ENCODE results near the gene POU5F2.

Gene POU5F2

GRCh38 chr5:93741136-93741811, at the start of gene POU5F2:
POU5F2 (minus strand) TSS chr5:93741600; CDS start chr5:93741563, 37 bp downstream.
- DNase-seq (ENCODE audit: low spot score): no peak

GRCh38 chr5:93790401-93790800, 49.0 kb upstream of the POU5F2 start:
- DNase-seq (ENCODE audit: low spot score): no peak

GRCh38 chr5:93789173-93790067, 48.0 kb upstream of the POU5F2 start:
- peak; percentile 19 for DNase-seq (ENCODE audit: low spot score)

- no peak for DNase-seq (ENCODE audit: low spot score)
Measured at GRCh38 chr5:93787598-93787997, 46.2 kb upstream of the POU5F2 start.

GRCh38 chr5:93785475-93785874, 44.1 kb upstream of the POU5F2 start:
- no peak for DNase-seq (ENCODE audit: low spot score)

GRCh38 chr5:93782978-93783377, 41.6 kb upstream of the POU5F2 start:
- DNase-seq (ENCODE audit: low spot score): no peak

GRCh38 chr5:93777620-93778019, 36.2 kb upstream of the POU5F2 start:
- no peak for DNase-seq (ENCODE audit: low spot score)

- DNase-seq (ENCODE audit: low spot score): no peak
Measured at GRCh38 chr5:93756372-93756771, 15.0 kb upstream of the POU5F2 start.

GRCh38 chr5:93755716-93756115, 14.3 kb upstream of the POU5F2 start:
- DNase-seq (ENCODE audit: low spot score): no peak

GRCh38 chr5:93748875-93749397, 7.5 kb upstream of the POU5F2 start:
- DNase-seq (ENCODE audit: low spot score): no peak

GRCh38 chr5:93746406-93747056, 5.1 kb upstream of the POU5F2 start:
- no peak for DNase-seq (ENCODE audit: low spot score)

- no peak for DNase-seq (ENCODE audit: low spot score)
Measured at GRCh38 chr5:93736284-93736683, 5.1 kb downstream of the POU5F2 start.

GRCh38 chr5:93735378-93735777, 6.0 kb downstream of the POU5F2 start:
- no peak for DNase-seq (ENCODE audit: low spot score)

GRCh38 chr5:93731987-93732386, 9.4 kb downstream of the POU5F2 start:
- no peak for DNase-seq (ENCODE audit: low spot score)

- DNase-seq (ENCODE audit: low spot score): no peak
Measured at GRCh38 chr5:93726595-93726994, 14.8 kb downstream of the POU5F2 start.

GRCh38 chr5:93724791-93725190, 16.6 kb downstream of the POU5F2 start:
- no peak for DNase-seq (ENCODE audit: low spot score)

GRCh38 chr5:93723681-93724080, 17.7 kb downstream of the POU5F2 start:
- no peak for DNase-seq (ENCODE audit: low spot score)

GRCh38 chr5:93723005-93723404, 18.4 kb downstream of the POU5F2 start:
- no peak for DNase-seq (ENCODE audit: low spot score)

GRCh38 chr5:93722588-93722987, 18.8 kb downstream of the POU5F2 start:
- no peak for DNase-seq (ENCODE audit: low spot score)

GRCh38 chr5:93721511-93721910, 19.9 kb downstream of the POU5F2 start:
- no peak for DNase-seq (ENCODE audit: low spot score)

- DNase-seq (ENCODE audit: low spot score): no peak
Measured at GRCh38 chr5:93721071-93721470, 20.3 kb downstream of the POU5F2 start.

- no peak for DNase-seq (ENCODE audit: low spot score)
Measured at GRCh38 chr5:93717162-93717561, 24.2 kb downstream of the POU5F2 start.

- no peak for DNase-seq (ENCODE audit: low spot score)
Measured at GRCh38 chr5:93716453-93716852, 24.9 kb downstream of the POU5F2 start.
